ENCODE results near the gene SAAL1. TPM values are rescaled to one million over a fixed set of nuclear protein-coding genes. Genes with fewer than 3 reads are reported as not detected.

SAAL1 gene
- 22.7 TPM for polyA plus RNA-seq
- long read RNA-seq, donor 1, partial matches to known transcripts: 0 of 1 reads
- long read RNA-seq, donor 1, other reads (novel, unspliced or antisense): 0 of 1 reads
- long read RNA-seq, donor 2, partial matches to known transcripts: 0 of 7 reads
- long read RNA-seq, donor 2, other reads (novel, unspliced or antisense): 0 of 7 reads
- long read RNA-seq, donor 3: 0 reads
- long read RNA-seq, donor 4: 0 reads
- long read RNA-seq, donor 5, partial matches to known transcripts: 0 of 3 reads
- long read RNA-seq, donor 5, other reads (novel, unspliced or antisense): 0 of 3 reads
- long read RNA-seq, donor 6, partial matches to known transcripts: 0 of 3 reads
- long read RNA-seq, donor 6, other reads (novel, unspliced or antisense): 0 of 3 reads
- long read RNA-seq, donor 7, partial matches to known transcripts: 0 of 4 reads
- long read RNA-seq, donor 7, other reads (novel, unspliced or antisense): 0 of 4 reads
- long read RNA-seq, donor 8, partial matches to known transcripts: 0 of 6 reads
- long read RNA-seq, donor 8, other reads (novel, unspliced or antisense): 0 of 6 reads
- long read RNA-seq, donor 9, partial matches to known transcripts: 0 of 5 reads
- long read RNA-seq, donor 9, other reads (novel, unspliced or antisense): 0 of 5 reads
- long read RNA-seq, donor 10, partial matches to known transcripts: 0 of 6 reads
- long read RNA-seq, donor 10, other reads (novel, unspliced or antisense): 0 of 6 reads
- long read RNA-seq, donor 11, partial matches to known transcripts: 0 of 4 reads
- long read RNA-seq, donor 11, other reads (novel, unspliced or antisense): 0 of 4 reads

- H3K36me3 ChIP-seq (ENCODE audit: control insufficient read depth, insufficient read depth, low read length): peaks cover 10% of the 10 kb centered on the region
- 60% methylated on average over 2 of the region's 48 CpGs for WGBS (ENCODE audit: insufficient coverage, low lambda C conversion rate)
- no peak within 1 kb of the TSS for H3K27ac ChIP-seq (ENCODE audit: low read length)
- no peaks in the 10 kb centered on the region for H3K4me1 ChIP-seq (ENCODE audit: control insufficient read depth, insufficient read depth, low read length)
- H3K9me3 ChIP-seq (ENCODE audit: control insufficient read depth, low read depth, low read length): no peaks in the 10 kb centered on the region
- peak; percentile 74 to 85 for DNase-seq
- peak within 1 kb of the TSS; percentile 97 for H3K4me3 ChIP-seq (ENCODE audit: low read length)
- H3K27me3 ChIP-seq (ENCODE audit: control insufficient read depth, insufficient read depth, low read length): peaks cover 12% of the 10 kb centered on the region
These were observed at the start of gene SAAL1 for GRCh38 chr11:18105802-18106574. Gene SAAL1 (minus strand): TSS chr11:18106082. CDS start chr11:18106041, 41 bp downstream.

GRCh38 chr11:18151581-18151980, 45.7 kb upstream of the SAAL1 start:
- H3K27ac ChIP-seq (ENCODE audit: low read length): no peak overlapping the region
- no CpG with 5 or more reads among the region's 3 CpGs for WGBS (ENCODE audit: insufficient coverage, low lambda C conversion rate)
- H3K27me3 ChIP-seq (ENCODE audit: control insufficient read depth, insufficient read depth, low read length): peaks cover 11% of the 10 kb centered on the region
- DNase-seq: no peak
- no peaks in the 10 kb centered on the region for H3K9me3 ChIP-seq (ENCODE audit: control insufficient read depth, low read depth, low read length)
- H3K36me3 ChIP-seq (ENCODE audit: control insufficient read depth, insufficient read depth, low read length): no peaks in the 10 kb centered on the region
- no peaks in the 10 kb centered on the region for H3K4me1 ChIP-seq (ENCODE audit: control insufficient read depth, insufficient read depth, low read length)
- no peak overlapping the region for H3K4me3 ChIP-seq (ENCODE audit: low read length)

GRCh38 chr11:18145837-18146236, 40.0 kb upstream of the SAAL1 start:
- H3K36me3 ChIP-seq (ENCODE audit: control insufficient read depth, insufficient read depth, low read length): no peaks in the 10 kb centered on the region
- H3K9me3 ChIP-seq (ENCODE audit: control insufficient read depth, low read depth, low read length): no peaks in the 10 kb centered on the region
- peaks cover 11% of the 10 kb centered on the region for H3K27me3 ChIP-seq (ENCODE audit: control insufficient read depth, insufficient read depth, low read length)
- no peaks in the 10 kb centered on the region for H3K4me1 ChIP-seq (ENCODE audit: control insufficient read depth, insufficient read depth, low read length)
- WGBS (ENCODE audit: insufficient coverage, low lambda C conversion rate): 68% methylated on average over 2 of the region's 3 CpGs
- no peak for DNase-seq
- H3K27ac ChIP-seq (ENCODE audit: low read length): no peak overlapping the region
- no peak overlapping the region for H3K4me3 ChIP-seq (ENCODE audit: low read length)

- peaks cover 14% of the 10 kb centered on the region for H3K27me3 ChIP-seq (ENCODE audit: control insufficient read depth, insufficient read depth, low read length)
- no peaks in the 10 kb centered on the region for H3K36me3 ChIP-seq (ENCODE audit: control insufficient read depth, insufficient read depth, low read length)
- no peak for DNase-seq
- no peaks in the 10 kb centered on the region for H3K9me3 ChIP-seq (ENCODE audit: control insufficient read depth, low read depth, low read length)
- no peaks in the 10 kb centered on the region for H3K4me1 ChIP-seq (ENCODE audit: control insufficient read depth, insufficient read depth, low read length)
- no peak overlapping the region for H3K4me3 ChIP-seq (ENCODE audit: low read length)
- no peak overlapping the region for H3K27ac ChIP-seq (ENCODE audit: low read length)
- WGBS (ENCODE audit: insufficient coverage, low lambda C conversion rate): no CpG with 5 or more reads among the region's 2 CpGs
These were observed 39.1 kb upstream of the SAAL1 start for GRCh38 chr11:18145025-18145424.

GRCh38 chr11:18144243-18144642, 38.4 kb upstream of the SAAL1 start:
- no peak overlapping the region for H3K4me3 ChIP-seq (ENCODE audit: low read length)
- no peak for DNase-seq
- H3K9me3 ChIP-seq (ENCODE audit: control insufficient read depth, low read depth, low read length): no peaks in the 10 kb centered on the region
- H3K27me3 ChIP-seq (ENCODE audit: control insufficient read depth, insufficient read depth, low read length): peaks cover 14% of the 10 kb centered on the region
- H3K36me3 ChIP-seq (ENCODE audit: control insufficient read depth, insufficient read depth, low read length): no peaks in the 10 kb centered on the region
- WGBS (ENCODE audit: insufficient coverage, low lambda C conversion rate): 87% methylated on average over 4 of the region's 5 CpGs
- no peaks in the 10 kb centered on the region for H3K4me1 ChIP-seq (ENCODE audit: control insufficient read depth, insufficient read depth, low read length)
- H3K27ac ChIP-seq (ENCODE audit: low read length): no peak overlapping the region

GRCh38 chr11:18140145-18140544, 34.3 kb upstream of the SAAL1 start:
- Histone ChIP-seq H3K9me3 (ENCODE audit: control insufficient read depth, low read depth, low read length) (no peaks in the 10 kb centered on the region), H3K36me3 (ENCODE audit: control insufficient read depth, insufficient read depth, low read length) (no peaks in the 10 kb centered on the region), H3K4me1 (ENCODE audit: control insufficient read depth, insufficient read depth, low read length) (no peaks in the 10 kb centered on the region), H3K4me3 (ENCODE audit: low read length) (no peak overlapping the region), H3K27ac (ENCODE audit: low read length) (no peak overlapping the region), H3K27me3 (ENCODE audit: control insufficient read depth, insufficient read depth, low read length) (peaks cover 3% of the 10 kb centered on the region)
- DNase-seq: no peak
- WGBS (ENCODE audit: insufficient coverage, low lambda C conversion rate): no CpG with 5 or more reads among the region's 2 CpGs

- H3K27ac ChIP-seq (ENCODE audit: low read length): no peak overlapping the region
These were observed 31.4 kb upstream of the SAAL1 start for GRCh38 chr11:18137186-18137800.

GRCh38 chr11:18135308-18135707, 29.4 kb upstream of the SAAL1 start:
- Histone ChIP-seq H3K27ac (ENCODE audit: low read length) (no peak overlapping the region), H3K4me1 (ENCODE audit: control insufficient read depth, insufficient read depth, low read length) (no peaks in the 10 kb centered on the region), H3K9me3 (ENCODE audit: control insufficient read depth, low read depth, low read length) (no peaks in the 10 kb centered on the region), H3K36me3 (ENCODE audit: control insufficient read depth, insufficient read depth, low read length) (no peaks in the 10 kb centered on the region), H3K27me3 (ENCODE audit: control insufficient read depth, insufficient read depth, low read length) (peaks cover 4% of the 10 kb centered on the region), H3K4me3 (ENCODE audit: low read length) (no peak overlapping the region)
- WGBS (ENCODE audit: insufficient coverage, low lambda C conversion rate): 22% methylated on average over 2 of the region's 2 CpGs
- no peak for DNase-seq

More at GRCh38 chr11:18137186-18137800, 31.4 kb upstream of the SAAL1 start:
- no peaks in the 10 kb centered on the region for H3K4me1 ChIP-seq (ENCODE audit: control insufficient read depth, insufficient read depth, low read length)
- H3K4me3 ChIP-seq (ENCODE audit: low read length): no peak overlapping the region
- no peaks in the 10 kb centered on the region for H3K36me3 ChIP-seq (ENCODE audit: control insufficient read depth, insufficient read depth, low read length)
- H3K27me3 ChIP-seq (ENCODE audit: control insufficient read depth, insufficient read depth, low read length): peaks cover 7% of the 10 kb centered on the region
- H3K9me3 ChIP-seq (ENCODE audit: control insufficient read depth, low read depth, low read length): no peaks in the 10 kb centered on the region
- no peak for DNase-seq
- WGBS (ENCODE audit: insufficient coverage, low lambda C conversion rate): no CpG with 5 or more reads among the region's 29 CpGs

GRCh38 chr11:18132341-18132740, 26.5 kb upstream of the SAAL1 start, which contains the start of gene MRGPRX3:
Gene MRGPRX3 (plus strand): TSS chr11:18132571. CDS start chr11:18137203, 4,632 bp downstream.
- H3K4me3 ChIP-seq (ENCODE audit: low read length): no peak within 1 kb of the TSS
- H3K4me1 ChIP-seq (ENCODE audit: control insufficient read depth, insufficient read depth, low read length): no peaks in the 10 kb centered on the region
- peaks cover 4% of the 10 kb centered on the region for H3K27me3 ChIP-seq (ENCODE audit: control insufficient read depth, insufficient read depth, low read length)
- H3K27ac ChIP-seq (ENCODE audit: low read length): no peak within 1 kb of the TSS
- WGBS (ENCODE audit: insufficient coverage, low lambda C conversion rate): no CpG with 5 or more reads among the region's 3 CpGs
- no peaks in the 10 kb centered on the region for H3K36me3 ChIP-seq (ENCODE audit: control insufficient read depth, insufficient read depth, low read length)
- DNase-seq: no peak
- no peaks in the 10 kb centered on the region for H3K9me3 ChIP-seq (ENCODE audit: control insufficient read depth, low read depth, low read length)
